ENCODE measurements around the gene TMEM240.

DNA sequence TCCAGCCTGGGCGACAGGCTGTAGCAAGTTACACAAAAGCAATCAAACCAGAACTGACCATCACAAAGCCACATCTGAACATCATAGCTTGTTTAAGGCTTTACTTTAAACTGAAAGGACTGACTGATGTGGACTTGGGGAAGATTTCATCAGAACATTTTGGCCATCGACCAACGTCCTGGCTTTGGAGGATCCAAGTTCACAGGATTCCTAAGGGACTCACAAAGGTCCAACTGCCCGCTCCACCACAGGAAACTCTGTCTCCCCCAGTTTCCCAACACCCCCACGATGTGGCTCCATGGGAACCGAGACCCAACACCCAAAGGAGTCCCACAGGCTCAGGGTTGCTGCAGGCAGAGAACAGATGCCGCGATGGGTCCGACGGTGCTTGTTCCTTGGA lies 24.9 kb upstream of the TMEM240 start:
- TF ChIP-seq CTCF (conservative IDR thresholded peaks at IDR 0.05; ENCODE audit: low read depth, low read length) (no peak), EZH2 (IDR thresholded peaks at IDR 0.05; ENCODE audit: low read length, unreplicated experiment) (no peak), EZH2phosphoT487 (IDR thresholded peaks at IDR 0.05; ENCODE audit: borderline replicate concordance, low read length) (no peak)

Data from PC-3 (cell line).